Esophagus mucosa (tissue), 1 donor: ENCODE data around the gene COX4I1. TPM values are rescaled to one million over a fixed set of nuclear protein-coding genes. Genes with fewer than 3 reads are reported as not detected.

Experiments used
- ATAC-seq: fragments of 200-7000 bp; cut with Tn5 transposase; one replicate; pipeline ENCODE4 v1.9.1; 2020
- total RNA-seq: library from RNA; stranded (reverse); gene quantifications from one replicate; pipeline ENCODE4 v1.2.4, GENCODE V29; 2023
- donor health status: DM: yes; HTN: yes; CAD: no.

COX4I1 gene
- total RNA-seq, 1 donor from 2014 or later = 511 TPM

- ATAC-seq = no peak
These were observed 44.1 kb downstream of the COX4I1 start for GRCh38 chr16:85843471-85844168.

- ATAC-seq = no peak
These were observed 44.6 kb downstream of the COX4I1 start for GRCh38 chr16:85844169-85844481.

- ATAC-seq = no peak
These were observed 45.3 kb downstream of the COX4I1 start for GRCh38 chr16:85844786-85845185.

- ATAC-seq = no peak
These were observed 45.8 kb downstream of the COX4I1 start for GRCh38 chr16:85845266-85845665.

- ATAC-seq = no peak
These were observed 47.0 kb downstream of the COX4I1 start for GRCh38 chr16:85846461-85846860.

- ATAC-seq = no peak
These were observed 47.5 kb downstream of the COX4I1 start for GRCh38 chr16:85847036-85847435.

GRCh38 chr16:85847681-85848601 lies 48.4 kb downstream of the COX4I1 start:
- no peak for ATAC-seq

GRCh38 chr16:85848986-85849385 lies 49.5 kb downstream of the COX4I1 start:
- ATAC-seq = no peak

- no peak for ATAC-seq
These were observed 49.9 kb downstream of the COX4I1 start for GRCh38 chr16:85849388-85849787.

- ATAC-seq = no peak
These were observed 50.9 kb downstream of the COX4I1 start for GRCh38 chr16:85850344-85850880.

- ATAC-seq = peak; percentile 46
These were observed 51.7 kb downstream of the COX4I1 start for GRCh38 chr16:85851034-85851785.

GRCh38 chr16:85853547-85854545 lies 54.4 kb downstream of the COX4I1 start:
- no peak for ATAC-seq

- ATAC-seq = no peak
These were observed 55.4 kb downstream of the COX4I1 start for GRCh38 chr16:85854935-85855334.

GRCh38 chr16:85856079-85856478 lies 56.6 kb downstream of the COX4I1 start:
- no peak for ATAC-seq

GRCh38 chr16:85856585-85856984 lies 57.1 kb downstream of the COX4I1 start:
- no peak for ATAC-seq

Other genes with a start within 250 kb of the COX4I1 start
- gene GSE1, start 186.4 kb upstream of the COX4I1 start, total RNA-seq = 23.9 TPM
- gene GINS2, start 110.7 kb upstream of the COX4I1 start, total RNA-seq = 10.9 TPM
- gene C16orf74, start 48.6 kb upstream of the COX4I1 start, total RNA-seq = 10.9 TPM
- 19.3 TPM for gene EMC8, start 151 bp upstream of the COX4I1 start, total RNA-seq
- 2.2 TPM for gene IRF8, start 99.5 kb downstream of the COX4I1 start, total RNA-seq